ENCODE measurements around the gene SYNC. TPM values are rescaled to one million over a fixed set of nuclear protein-coding genes. Genes with fewer than 3 reads are reported as not detected.

Gene SYNC
- total and polyA plus RNA-seq, 2 of the 8 experiments (the other 6 are each of a cell fraction or from before 2014, with no cell fraction given): 0.06 to 0.17 TPM

- H3K79me2 ChIP-seq (ENCODE audit: control insufficient read depth in 1 of 2, insufficient read depth in 2 of 2, low read length in 2 of 2): no peaks in the 10 kb centered on the region
- H3K27ac ChIP-seq (ENCODE audit: low read depth, low read length): no peak overlapping the region
- no peak overlapping the region for H2AK5ac ChIP-seq (ENCODE audit: low read depth, low read length)
- H3K4me3 ChIP-seq (ENCODE audit: extremely low read depth in 1 of 4, insufficient read depth in 2 of 4, low read depth in 3 of 4, low read length in 4 of 4): no peak overlapping the region
- no peak overlapping the region for H3K23ac ChIP-seq (ENCODE audit: insufficient read length)
- H3K36me3 ChIP-seq (ENCODE audit: control insufficient read depth in 2 of 4, insufficient read depth in 4 of 4, low read length in 3 of 4): peaks cover 10 to 52% (median 29%) of the 10 kb centered on the region in 4 experiments; a peak in 7 of 8 replicates
- FAIRE-seq (no peak), DNase-seq (ENCODE audit: low read depth in 1 of 2, low spot score in 2 of 2) (no peak)
- no peak overlapping the region for H3K18ac ChIP-seq (ENCODE audit: extremely low read depth, low read length)
- H3K23me2 ChIP-seq (ENCODE audit: low read depth, low read length): no peaks in the 10 kb centered on the region
- no peak overlapping the region for H4K5ac ChIP-seq (ENCODE audit: insufficient read length, low read depth, low read length)
- H4K20me1 ChIP-seq (replicated peaks in 1 of 2; ENCODE audit: control insufficient read depth in 1 of 2, insufficient read depth in 2 of 2, low read length in 2 of 2): peaks cover 0 to 1% of the 10 kb centered on the region in 2 experiments
- no peaks in the 10 kb centered on the region for H3K27me3 ChIP-seq (replicated peaks in 1 of 4; ENCODE audit: control insufficient read depth in 3 of 4, extremely low read depth in 1 of 4, insufficient read depth in 3 of 4, low read length in 3 of 4)
- H4K91ac ChIP-seq (replicated peaks; ENCODE audit: insufficient read length, low read length): no peak overlapping the region
- no peak overlapping the region for H2BK15ac ChIP-seq (ENCODE audit: low read length)
- H3K9ac ChIP-seq (replicated peaks in 1 of 4; ENCODE audit: extremely low read depth in 1 of 4, low read depth in 3 of 4, low read length in 3 of 4): no peak overlapping the region
- H3K4me1 ChIP-seq (replicated peaks in 1 of 4; ENCODE audit: control insufficient read depth in 3 of 4, insufficient read depth in 4 of 4, low read length in 3 of 4): no peaks in the 10 kb centered on the region
- H2BK20ac ChIP-seq (ENCODE audit: low read length): no peak overlapping the region
- POLR2A ChIA-PET (ENCODE audit: partially characterized antibody): interaction anchor here (0.8 to 15.0 kb wide), 15 partner anchors 7 to 212 kb away, joined by 3 to 124 read pairs (median 3); partner anchors contain the start of gene SYNC
- H3K14ac ChIP-seq (ENCODE audit: insufficient read length): no peak overlapping the region
- no peak overlapping the region for H2BK120ac ChIP-seq (replicated peaks; ENCODE audit: low read depth, low read length)
- 95% methylated on average over 2 of the region's 2 CpGs; no CpG with 5 or more reads in 1 of the 2 experiments for WGBS, 2 experiments (ENCODE audit: extremely low coverage in 1 of 2, insufficient coverage in 1 of 2, insufficient read length in 1 of 2, insufficient replicate concordance in 2 of 2, low coverage in 1 of 2, low lambda C conversion rate in 2 of 2, missing lambda C conversion rate in 1 of 2)
- no peak overlapping the region for H4K8ac ChIP-seq (ENCODE audit: extremely low read depth, insufficient read depth, low read length)
- CTCF ChIA-PET (ENCODE audit: partially characterized antibody): interaction anchor here (0.6 to 3.1 kb wide), 3 partner anchors 26 to 87 kb away, joined by 3 to 13 read pairs (median 10); no protein-coding TSS in a partner anchor
- no peaks in the 10 kb centered on the region for H3K9me3 ChIP-seq (ENCODE audit: insufficient read depth in 2 of 2, low read depth in 1 of 2, low read length in 1 of 2)
- H2BK12ac ChIP-seq (ENCODE audit: low read depth, low read length): no peak overlapping the region
- H2BK5ac ChIP-seq (ENCODE audit: low read depth, low read length): no peak overlapping the region
- no peak overlapping the region for H2AFZ ChIP-seq (ENCODE audit: low read length)
- H3K4me2 ChIP-seq (ENCODE audit: insufficient read depth in 1 of 2, low read depth in 2 of 2, low read length in 2 of 2): no peak overlapping the region
- H3K56ac ChIP-seq (replicated peaks; ENCODE audit: insufficient read length, low read depth, low read length): no peak overlapping the region
- no peak overlapping the region for H3K4ac ChIP-seq (replicated peaks; ENCODE audit: insufficient read length, low read depth, low read length)
- no peaks in the 10 kb centered on the region for H3K79me1 ChIP-seq (ENCODE audit: low read depth, low read length)
Measured at GRCh38 chr1:32686387-32686786, 16.2 kb downstream of the SYNC start.
